ENCODE data around the gene LRRC55.

DNA sequence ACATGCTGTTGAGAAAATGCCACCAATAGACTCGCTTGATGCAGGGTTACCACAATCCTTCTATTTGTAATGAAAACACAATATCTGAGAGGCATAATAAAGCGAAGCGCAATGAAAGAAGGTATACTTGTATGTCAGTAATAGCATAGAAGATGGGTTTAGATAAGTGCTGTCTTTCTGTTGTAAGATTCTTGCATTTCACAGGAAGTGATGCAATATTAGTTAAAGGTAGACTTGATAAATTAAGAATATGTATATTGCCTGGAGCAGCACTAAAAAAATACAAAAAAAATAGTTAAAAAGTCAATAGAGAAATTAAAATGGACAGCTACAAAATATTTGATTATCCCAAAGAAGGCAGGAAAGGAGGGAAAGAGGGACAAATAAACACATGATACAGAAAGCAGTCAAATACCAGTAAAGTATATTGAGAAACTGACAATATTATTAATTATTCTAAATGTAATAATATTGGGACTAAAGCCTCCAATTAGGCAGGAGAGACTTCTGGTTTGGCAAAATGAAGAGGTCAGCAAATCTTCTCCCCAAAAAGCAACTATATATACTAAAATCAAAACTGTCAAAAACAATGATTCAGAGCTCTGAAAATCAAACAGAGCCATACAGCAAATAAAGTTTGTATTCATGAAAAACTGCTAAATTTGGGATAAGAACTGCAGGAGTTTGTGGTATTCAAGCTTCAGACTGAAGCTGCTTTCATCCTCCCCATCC is 46.6 kb upstream of the LRRC55 start:
- TF ChIP-seq TAF1 (IDR thresholded peaks at IDR 0.05; ENCODE audit: borderline replicate concordance, low read depth, low read length) (no peak), POLR2A (IDR thresholded peaks at IDR 0.05; ENCODE audit: low read depth, low read length) (no peak)

All from GM12892 (cell line).